ENCODE results near the gene ATP6V0E2. TPM values are rescaled to one million over a fixed set of nuclear protein-coding genes. Genes with fewer than 3 reads are reported as not detected.

Gene ATP6V0E2
- total and polyA plus RNA-seq, 9 donors, result 10.0 to 19.6 (median 12.5) TPM

DNA sequence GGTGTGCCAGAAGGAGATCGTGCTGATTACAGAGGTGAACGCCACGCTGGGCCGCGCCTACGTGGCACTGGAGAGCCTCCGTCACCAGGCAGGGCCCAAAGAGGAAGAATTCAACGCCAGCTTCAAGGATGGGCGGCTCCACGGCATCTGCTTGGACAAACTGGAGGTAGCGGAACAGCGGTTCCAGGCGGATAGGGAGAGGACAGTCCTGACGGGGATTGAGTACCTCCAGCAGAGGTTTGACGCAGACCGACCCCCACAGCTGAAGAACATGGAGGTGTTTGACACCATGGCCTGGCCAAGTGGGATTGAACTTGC lies 12.1 kb upstream of the ATP6V0E2 start:
- Histone ChIP-seq H3K36me3 (no peaks in the 10 kb centered on the region), H3K27me3 (no peaks in the 10 kb centered on the region), H3K4me3 (no peak overlapping the region), H3K27ac (no peak overlapping the region), H3K4me1 (ENCODE audit: insufficient read depth) (no peaks in the 10 kb centered on the region), H3K9me3 (no peaks in the 10 kb centered on the region)
- TF ChIP-seq, protein P1, sequence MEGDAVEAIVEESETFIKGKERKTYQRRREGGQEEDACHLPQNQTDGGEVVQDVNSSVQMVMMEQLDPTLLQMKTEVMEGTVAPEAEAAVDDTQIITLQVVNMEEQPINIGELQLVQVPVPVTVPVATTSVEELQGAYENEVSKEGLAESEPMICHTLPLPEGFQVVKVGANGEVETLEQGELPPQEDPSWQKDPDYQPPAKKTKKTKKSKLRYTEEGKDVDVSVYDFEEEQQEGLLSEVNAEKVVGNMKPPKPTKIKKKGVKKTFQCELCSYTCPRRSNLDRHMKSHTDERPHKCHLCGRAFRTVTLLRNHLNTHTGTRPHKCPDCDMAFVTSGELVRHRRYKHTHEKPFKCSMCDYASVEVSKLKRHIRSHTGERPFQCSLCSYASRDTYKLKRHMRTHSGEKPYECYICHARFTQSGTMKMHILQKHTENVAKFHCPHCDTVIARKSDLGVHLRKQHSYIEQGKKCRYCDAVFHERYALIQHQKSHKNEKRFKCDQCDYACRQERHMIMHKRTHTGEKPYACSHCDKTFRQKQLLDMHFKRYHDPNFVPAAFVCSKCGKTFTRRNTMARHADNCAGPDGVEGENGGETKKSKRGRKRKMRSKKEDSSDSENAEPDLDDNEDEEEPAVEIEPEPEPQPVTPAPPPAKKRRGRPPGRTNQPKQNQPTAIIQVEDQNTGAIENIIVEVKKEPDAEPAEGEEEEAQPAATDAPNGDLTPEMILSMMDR (IDR thresholded peaks at IDR 0.05), result no peak
- no peak for TF ChIP-seq POLR2A (IDR thresholded peaks at IDR 0.05)
- TF ChIP-seq EP300 (IDR thresholded peaks at IDR 0.05), result no peak
- intact Hi-C loops (cut with DNase I), result no loop called here
- DNase-seq, result peak in 1 of 5 donors; percentile 9
- 95 to 98% (median 95%) methylated on average over 16 of the region's 16 CpGs for WGBS, 3 donors

GRCh38 chr7:149862156-149862555 lies 11.6 kb upstream of the ATP6V0E2 start:
- 86 to 95% (median 92%) methylated on average over 17 to 18 of the region's 18 CpGs for WGBS, 3 donors
- Histone ChIP-seq H3K27ac (no peak overlapping the region), H3K4me1 (ENCODE audit: insufficient read depth) (no peaks in the 10 kb centered on the region), H3K36me3 (no peaks in the 10 kb centered on the region), H3K27me3 (no peaks in the 10 kb centered on the region), H3K9me3 (no peaks in the 10 kb centered on the region), H3K4me3 (no peak overlapping the region)
- TF ChIP-seq, protein P1 (IDR thresholded peaks at IDR 0.05), result no peak
- TF ChIP-seq POLR2A (IDR thresholded peaks at IDR 0.05), result no peak
- TF ChIP-seq EP300 (IDR thresholded peaks at IDR 0.05), result no peak
- peak in 1 of 5 donors; percentile 12 for DNase-seq
- intact Hi-C loops (cut with DNase I), result no loop called here

DNA sequence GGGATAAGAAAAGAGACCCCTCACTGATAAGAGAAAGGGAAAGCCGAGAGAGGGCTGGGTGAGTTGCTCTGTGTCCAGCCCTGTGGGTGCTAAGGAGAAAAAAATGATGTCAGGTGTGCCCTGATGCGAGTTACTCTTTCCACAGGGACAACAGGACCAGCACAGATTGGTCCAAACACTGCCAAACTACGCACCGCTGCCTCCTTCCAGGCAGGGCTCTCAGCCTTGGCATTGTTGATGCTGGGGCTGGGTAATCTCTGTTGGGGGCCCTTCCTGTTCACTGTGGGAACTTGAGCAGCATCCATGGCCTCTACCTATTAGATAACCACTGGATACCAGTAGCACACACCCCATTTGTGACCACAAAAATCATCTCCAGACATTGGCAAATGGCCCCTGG lies 10.3 kb upstream of the ATP6V0E2 start:
- Histone ChIP-seq H3K27me3 (no peaks in the 10 kb centered on the region), H3K9me3 (no peaks in the 10 kb centered on the region), H3K27ac (no peak overlapping the region), H3K4me3 (no peak overlapping the region), H3K36me3 (no peaks in the 10 kb centered on the region), H3K4me1 (ENCODE audit: insufficient read depth) (no peaks in the 10 kb centered on the region)
- no peak for TF ChIP-seq POLR2A (IDR thresholded peaks at IDR 0.05)
- TF ChIP-seq, protein P1 (IDR thresholded peaks at IDR 0.05), result no peak
- no peak for TF ChIP-seq EP300 (IDR thresholded peaks at IDR 0.05)
- 91 to 95% (median 94%) methylated on average over 4 of the region's 4 CpGs for WGBS, 3 donors
- peak in 1 of 5 donors; percentile 2 for DNase-seq
- intact Hi-C loops (cut with DNase I), result no loop called here

GRCh38 chr7:149864023-149864422 lies 9.7 kb upstream of the ATP6V0E2 start:
- WGBS, 3 donors, result 86 to 94% (median 89%) methylated on average over 8 of the region's 8 CpGs
- Histone ChIP-seq H3K4me1 (ENCODE audit: insufficient read depth) (no peaks in the 10 kb centered on the region), H3K36me3 (no peaks in the 10 kb centered on the region), H3K9me3 (no peaks in the 10 kb centered on the region), H3K27me3 (no peaks in the 10 kb centered on the region), H3K27ac (no peak overlapping the region), H3K4me3 (no peak overlapping the region)
- intact Hi-C loops (cut with DNase I), result no loop called here
- no peak for TF ChIP-seq EP300 (IDR thresholded peaks at IDR 0.05)
- no peak for TF ChIP-seq POLR2A (IDR thresholded peaks at IDR 0.05)
- TF ChIP-seq, protein P1 (IDR thresholded peaks at IDR 0.05), result no peak
- no peak for DNase-seq

DNA sequence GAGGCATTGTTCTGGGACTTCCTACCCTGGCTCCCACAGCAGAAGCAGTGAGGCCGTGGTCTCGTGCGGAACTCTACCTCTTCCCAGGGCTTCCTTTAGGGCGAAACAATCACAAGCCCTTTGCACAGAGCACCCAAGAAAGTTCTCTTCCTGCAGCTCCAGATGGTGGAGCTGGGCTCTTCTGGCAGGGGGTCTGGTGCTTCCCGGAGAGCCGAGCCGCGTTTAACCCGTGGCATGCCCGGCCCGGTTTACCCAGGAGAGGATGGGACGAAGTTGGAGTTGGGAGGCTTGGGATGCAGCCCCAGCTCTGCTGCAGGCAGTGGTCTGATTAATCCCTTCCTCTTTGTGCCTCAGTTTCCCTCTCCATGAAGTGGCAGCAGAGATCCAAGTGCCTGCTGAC lies 9.0 kb upstream of the ATP6V0E2 start:
- no peak overlapping the region for H3K27ac ChIP-seq
- H3K4me3 ChIP-seq, result no peak overlapping the region
- intact Hi-C loops (cut with DNase I), result no loop called here
- 93 to 95% (median 95%) methylated on average over 12 of the region's 12 CpGs for WGBS, 3 donors
- TF ChIP-seq POLR2A (IDR thresholded peaks at IDR 0.05) (no peak), EP300 (IDR thresholded peaks at IDR 0.05) (no peak)
- TF ChIP-seq, protein P1 (IDR thresholded peaks at IDR 0.05), result no peak
- H3K27me3 ChIP-seq, result no peaks in the 10 kb centered on the region
- no peaks in the 10 kb centered on the region for H3K4me1 ChIP-seq (ENCODE audit: insufficient read depth)
- H3K36me3 ChIP-seq, result no peaks in the 10 kb centered on the region
- DNase-seq, result no peak
- no peaks in the 10 kb centered on the region for H3K9me3 ChIP-seq

All from ovary (tissue), 9 donors.